HG02678 (cell line): ENCODE results near the gene UBE2H.

ENCODE experiments used
- ATAC-seq: cut with Tn5 transposase; IDR thresholded peaks from one replicate; pipeline ENCODE4 v1.9.1; 2021; ENCODE audit warnings: mild to moderate bottlenecking, moderate library complexity; ENCODE audit not compliant: unreplicated experiment

The UBE2H gene

DNA sequence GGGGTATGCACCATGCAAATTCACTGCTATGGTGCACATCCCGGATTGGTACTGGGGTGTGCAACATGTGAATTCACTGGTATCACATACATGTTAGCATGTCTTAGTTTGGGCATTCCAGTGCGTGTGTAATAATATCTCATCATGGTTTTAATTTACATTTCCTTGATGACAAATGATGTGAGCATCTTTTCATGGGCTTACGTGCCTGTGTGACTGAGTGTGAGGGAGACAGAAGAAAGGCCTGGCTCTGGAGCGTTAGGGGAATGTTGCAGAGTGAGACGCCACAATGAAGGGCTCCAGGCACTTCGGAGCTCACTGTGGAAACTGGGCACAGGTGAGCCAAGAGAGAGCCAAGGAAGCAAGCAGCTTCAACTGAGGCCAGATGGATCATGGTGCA, 162.6 kb downstream of the UBE2H start:
- no peak for ATAC-seq

DNA sequence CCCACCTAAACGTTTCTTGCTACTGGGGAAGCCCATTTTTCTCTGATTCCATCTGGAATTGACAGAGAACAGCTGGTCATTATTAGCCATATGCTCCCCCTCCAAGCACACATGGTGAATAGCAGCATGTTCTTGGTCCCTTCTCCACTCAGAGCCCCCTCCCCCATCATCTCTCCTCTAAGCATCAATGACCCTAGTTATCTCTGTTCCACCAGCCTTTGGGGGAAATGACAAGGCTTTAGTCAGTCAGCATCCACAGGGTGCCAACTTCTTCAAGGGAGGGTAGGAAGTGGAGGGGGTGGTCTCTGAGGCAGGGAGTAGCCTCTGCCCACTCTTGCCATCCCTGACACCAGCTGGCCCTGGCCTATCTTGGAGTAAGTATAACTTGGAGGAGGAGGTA, 163.1 kb downstream of the UBE2H start:
- ATAC-seq: no peak

DNA sequence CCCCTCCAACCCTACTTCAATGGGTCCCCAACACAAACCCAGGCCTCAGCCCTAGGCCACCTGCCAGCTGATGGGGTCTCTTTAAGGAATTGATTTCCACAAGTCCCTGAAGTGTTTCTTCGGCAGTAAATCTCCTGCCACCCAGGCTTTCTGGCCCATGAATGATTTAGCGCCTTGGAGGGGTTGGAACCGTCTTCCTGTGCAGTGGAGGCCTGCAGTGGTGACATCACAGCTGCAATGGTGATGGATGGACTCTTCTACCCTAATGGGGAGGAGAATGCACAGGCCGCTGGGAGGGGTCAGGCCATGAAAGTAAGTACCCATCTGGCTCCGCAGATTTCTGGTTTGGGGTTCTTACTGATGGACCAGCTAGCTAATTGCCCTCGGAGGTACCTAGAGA, 163.8 kb downstream of the UBE2H start:
- no peak for ATAC-seq

DNA sequence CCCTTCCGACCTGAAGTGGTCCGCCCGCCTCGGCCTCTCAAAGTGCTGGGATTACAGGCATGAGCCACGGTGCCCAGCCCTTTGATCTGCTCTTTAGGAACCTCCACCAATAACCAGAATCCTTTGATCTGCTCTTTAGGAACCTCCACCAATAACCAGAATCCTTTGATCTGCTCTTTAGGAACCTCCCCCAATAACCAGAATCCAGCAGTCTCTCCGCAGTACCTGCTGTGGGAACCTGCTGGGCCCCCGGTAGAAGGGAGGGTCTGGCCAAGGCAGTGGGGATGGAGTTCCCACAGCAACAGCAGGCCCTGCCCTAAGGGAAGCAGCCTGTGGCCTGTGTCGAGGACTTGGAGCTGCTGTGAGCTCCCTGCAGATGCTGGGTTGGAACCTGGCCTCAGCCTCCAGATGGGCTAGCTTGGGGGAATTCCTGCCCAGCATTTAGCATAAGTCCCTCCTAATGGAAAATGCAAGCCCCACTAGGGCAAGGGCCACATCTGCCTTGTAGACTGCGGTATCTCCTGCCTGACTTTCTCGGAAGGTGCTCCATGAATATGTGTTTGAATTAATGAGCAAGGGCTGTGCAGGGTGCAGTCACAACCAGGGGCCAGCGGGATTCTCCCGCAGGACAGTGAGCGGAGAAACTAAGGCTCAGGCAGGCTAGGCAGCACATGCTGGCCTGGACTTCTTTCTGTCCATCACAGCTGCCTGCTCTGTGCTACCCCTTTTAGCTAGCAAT, 165.8 kb downstream of the UBE2H start:
- no peak for ATAC-seq

DNA sequence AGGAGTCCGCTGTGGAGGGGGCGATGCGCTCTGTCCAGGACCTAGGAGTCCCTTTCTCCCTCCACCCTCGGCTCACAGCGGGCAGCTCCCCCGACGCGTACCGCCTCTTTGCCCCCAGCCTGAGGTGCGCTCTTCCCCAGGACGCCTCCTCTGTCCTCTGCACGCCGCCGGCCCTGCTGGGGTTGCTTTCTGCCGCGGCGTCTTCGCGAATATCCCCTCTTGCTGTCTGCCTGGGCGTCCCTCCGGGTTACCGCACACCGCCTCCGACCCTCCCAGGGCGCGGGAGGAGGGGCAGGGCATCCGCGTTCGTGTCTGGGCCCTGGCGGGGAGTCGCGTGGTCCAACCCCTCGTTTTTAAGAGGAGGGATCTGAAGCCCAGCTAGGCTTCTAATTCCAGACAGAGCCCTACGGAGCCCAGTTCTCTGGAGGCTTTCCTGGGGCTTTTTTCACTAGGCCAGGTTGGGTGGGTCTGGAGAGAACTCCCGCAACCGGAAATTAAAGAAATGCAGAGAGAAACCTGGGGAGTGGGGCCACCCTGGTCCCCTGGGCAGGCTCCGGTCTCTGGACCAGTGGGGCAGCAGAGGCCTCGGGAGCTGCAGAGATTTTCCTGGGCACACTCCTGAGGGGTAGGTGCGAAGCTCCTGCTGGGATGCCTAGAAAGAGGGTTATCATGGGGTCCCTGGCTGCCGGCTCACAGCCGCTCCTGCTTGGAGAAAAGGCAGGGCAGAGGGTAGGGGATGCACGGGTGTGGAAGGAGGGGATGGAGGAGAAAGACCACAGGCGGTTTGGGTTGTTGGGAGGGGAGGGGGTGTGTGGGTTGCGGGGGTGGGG, 166.9 kb downstream of the UBE2H start:
- no peak for ATAC-seq

DNA sequence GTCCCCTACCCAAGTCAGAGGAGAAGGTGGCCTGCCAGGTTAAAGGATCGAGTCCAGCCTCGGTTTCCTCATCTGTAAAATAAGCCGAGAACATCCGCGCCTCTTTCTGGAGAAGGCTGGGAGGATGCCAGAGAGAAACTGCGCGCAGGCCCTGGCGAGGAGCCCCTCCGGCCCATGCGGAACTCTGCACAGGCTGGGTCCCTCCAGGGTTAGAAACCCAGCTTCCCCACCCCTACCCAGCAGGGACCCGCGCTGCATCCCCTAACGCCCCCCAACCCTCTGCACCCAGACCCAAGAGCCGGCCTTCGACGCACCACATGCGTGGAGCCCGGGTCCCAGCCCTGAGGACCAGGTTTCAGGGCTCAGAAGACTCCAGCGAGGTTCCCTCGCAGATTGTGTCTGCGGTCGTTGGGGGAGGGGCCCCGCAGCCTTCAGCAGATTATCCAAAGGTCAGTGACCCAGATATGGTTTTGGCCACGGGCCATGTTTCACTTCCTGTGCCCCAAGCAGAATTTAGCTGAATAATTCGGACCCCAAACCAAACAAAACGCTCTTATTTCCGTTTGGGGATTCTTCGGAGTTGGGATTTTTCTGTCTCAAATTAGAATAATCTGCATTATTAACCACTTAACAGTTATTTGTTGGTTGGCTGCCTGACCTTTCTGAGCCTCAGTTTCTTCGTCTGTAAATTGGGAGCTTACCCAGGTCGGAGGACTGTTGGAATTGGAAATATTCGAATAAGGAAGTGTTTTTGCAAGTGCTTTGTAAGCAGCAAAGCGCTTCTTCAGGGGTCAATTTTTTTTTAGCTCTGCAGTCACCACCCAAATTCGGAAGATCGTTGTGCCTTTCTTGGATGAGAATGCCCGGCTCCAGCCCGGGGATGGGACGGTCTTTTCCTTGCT, 167.7 kb downstream of the UBE2H start:
- no peak for ATAC-seq

DNA sequence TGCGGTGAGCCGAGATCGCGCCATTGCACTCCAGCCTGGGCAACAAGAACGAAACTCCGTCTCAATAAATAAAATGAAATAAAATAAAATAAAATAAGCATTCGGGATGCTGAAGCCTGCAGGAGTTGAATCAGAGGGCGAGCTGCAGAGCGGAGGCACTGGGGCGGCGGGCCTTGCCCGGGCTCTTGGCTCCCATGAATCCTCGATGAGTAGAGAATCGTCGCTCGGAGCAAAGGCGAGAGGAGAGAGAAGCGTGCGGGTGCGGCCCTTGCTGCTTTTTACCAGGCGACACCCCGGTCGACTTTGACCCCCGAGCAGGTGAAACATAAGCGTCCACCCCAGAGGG, 168.3 kb downstream of the UBE2H start:
- no peak for ATAC-seq

DNA sequence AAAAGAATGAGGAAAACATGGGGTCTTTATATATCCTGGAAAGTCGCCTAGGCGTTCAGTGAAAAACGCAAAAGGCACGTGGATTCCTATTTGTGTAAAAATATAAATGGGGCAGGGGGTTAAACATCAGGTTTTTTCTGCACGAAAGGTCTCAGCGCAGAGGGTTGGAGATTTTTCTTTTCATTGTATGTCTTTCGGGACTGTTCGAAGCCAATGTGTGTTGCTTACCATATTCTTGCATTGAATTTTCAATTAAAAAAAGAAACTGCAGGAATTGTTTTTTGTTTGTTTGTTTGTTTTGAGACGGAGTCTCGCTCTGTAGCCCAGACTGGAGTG, 169.2 kb downstream of the UBE2H start:
- no peak for ATAC-seq

DNA sequence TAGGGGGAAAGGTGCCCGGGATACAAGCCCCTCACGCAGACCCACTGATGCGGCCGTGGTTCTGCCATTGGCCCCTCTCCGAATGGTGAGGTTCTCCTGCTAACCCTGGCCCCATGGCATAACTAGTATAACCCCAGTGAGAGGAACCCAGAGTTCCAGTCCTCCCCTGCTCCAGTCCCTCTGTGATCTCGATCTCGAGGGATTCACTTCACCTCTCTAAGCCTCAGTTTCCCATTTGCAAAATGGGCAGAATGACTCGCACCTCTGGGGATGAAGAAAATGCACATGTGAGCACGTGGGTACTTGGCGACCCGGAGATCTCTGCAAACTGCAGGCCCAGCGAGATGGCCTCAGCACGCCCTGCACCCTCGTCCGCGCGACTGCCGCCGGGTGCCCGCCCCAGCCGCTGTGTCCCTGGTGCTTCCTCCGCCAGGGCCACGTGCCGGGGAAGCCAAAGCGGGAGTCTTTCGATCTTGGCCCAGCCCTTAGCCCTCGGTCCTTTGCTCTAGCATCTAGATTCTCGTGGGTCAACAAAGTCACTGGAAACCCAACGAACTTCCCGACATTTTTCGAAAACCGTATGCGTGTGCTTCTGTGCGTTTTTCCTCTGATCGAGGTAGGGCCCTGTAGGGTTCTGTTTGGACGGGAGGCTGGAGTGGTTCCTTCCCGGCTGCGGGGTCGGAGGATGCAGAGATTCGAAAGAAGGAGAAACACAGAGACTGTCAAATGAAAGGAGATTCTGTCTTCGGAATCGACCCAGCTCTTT, 169.8 kb downstream of the UBE2H start:
- no peak for ATAC-seq

DNA sequence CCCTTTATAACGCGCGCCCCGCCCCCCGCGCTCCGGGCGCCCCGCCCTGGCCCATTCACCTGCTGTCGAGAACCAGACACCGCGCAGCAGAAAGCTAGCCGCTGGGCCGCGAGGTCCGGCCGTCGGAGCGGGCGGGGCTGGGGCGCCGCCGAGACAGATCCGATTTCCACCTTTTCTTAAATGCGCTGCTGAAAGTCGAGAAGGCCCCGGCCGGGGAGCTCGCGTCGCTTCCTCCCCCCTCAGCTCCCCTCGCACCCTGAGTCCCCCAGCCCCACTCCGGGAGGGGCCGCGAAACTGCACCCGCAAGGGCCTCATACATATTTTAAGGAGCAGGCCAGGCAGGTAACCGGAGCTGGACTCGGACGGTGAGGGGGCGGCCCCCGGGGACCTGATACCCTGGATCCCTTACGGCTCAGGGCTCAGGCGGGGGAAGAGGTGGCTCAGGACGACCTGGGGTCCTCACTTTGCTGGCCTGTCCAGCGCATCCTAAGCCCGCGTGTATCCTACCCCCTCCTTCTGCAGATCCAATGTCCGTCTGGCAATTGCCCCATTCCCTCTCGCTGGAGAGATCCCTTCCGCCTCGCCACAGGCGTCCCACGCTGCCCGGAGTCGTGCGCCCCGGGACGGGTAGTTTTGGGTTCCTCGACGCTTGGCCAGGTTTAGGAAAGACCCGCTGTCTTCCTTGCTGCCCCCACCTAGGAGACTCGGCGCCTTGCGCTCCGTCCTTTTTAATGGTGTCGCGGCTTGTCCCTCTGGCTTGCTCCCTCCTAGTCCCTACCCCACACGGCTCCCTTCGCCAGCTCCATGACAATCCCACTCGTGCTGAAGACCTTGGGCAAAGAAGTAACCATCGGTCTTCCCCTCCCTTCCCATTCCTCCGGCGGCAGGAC, 170.6 kb downstream of the UBE2H start:
- no peak for ATAC-seq

DNA sequence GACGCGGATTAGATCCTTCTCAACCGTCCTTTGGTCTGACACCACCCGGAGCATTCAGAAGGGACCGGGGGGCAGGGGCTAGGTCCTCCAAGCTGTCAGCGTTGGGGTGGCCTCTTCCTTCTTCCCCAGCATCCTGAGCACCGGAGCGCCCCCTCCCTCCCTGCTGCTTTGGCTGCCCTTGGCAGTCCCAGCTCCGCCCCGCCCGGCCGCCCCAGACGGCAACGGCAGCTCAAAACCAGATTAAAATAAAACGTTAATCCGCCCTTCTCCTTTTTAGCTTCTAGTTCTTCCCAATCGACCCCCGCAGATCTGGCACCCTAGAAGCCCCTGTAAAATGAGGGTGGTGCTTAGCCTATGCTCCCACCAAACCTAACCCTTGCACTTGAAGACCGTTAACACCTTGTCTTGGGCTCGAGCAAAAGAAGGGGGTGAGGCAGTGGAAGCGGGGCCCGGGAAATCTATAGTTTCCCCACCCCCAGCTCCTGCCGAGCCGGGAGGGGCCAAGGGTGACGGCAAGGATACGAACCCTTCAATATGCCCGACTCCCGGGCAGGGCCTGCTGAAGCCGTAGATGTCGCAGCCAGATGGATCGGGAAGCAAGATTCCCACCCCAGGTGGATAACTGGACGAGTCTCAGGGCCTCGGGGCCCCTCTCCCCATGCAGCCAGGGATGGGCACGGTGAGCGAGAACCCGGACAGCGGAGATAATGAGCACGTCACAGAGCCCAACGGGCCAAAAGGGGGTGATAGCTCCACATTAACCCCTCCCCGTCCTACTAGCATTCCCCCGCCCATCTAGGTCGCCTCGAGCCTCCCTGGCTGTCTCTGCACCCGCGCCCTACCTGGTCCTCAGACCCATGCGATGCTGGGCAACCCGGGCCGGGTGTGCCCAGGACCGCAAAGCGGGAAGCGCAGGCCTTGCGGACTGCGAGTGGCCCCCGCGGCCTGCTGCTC, 171.5 kb downstream of the UBE2H start:
- ATAC-seq: no peak
